Measurements from ENCODE around the gene EEPD1. TPM values are rescaled to one million over a fixed set of nuclear protein-coding genes. Genes with fewer than 3 reads are reported as not detected.

Gene EEPD1
- total RNA-seq, 2 experiments from 2014 or later: 2.6 TPM

DNA sequence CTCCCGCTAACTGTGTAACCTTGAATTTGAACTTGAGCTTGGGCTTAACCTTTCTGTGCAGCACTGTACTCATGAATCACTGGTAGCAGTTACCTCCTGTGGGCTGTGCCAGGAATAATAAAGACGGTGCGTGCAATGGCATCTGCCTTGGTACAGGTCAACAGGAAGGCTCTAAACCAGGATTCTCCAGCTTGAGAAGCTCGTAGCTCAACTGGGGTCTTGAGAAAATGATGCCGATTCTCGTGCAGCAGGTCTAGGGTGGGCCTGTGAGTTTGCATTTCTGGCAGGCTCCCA is 124.1 kb downstream of the EEPD1 start:
- no peaks in the 10 kb centered on the region for H3K9me3 Mint-ChIP-seq (ENCODE audit: insufficient read depth)
- H3K4me3 Mint-ChIP-seq: no peak overlapping the region
- peaks cover 2% of the 10 kb centered on the region for H3K4me1 Mint-ChIP-seq (ENCODE audit: low read depth)
- ChIA-PET CTCF (interaction anchor here (0.6 to 0.8 kb wide), 2 partner anchors 15 to 42 kb away, joined by 3 to 5 read pairs; no protein-coding TSS in a partner anchor), POLR2A (interaction anchor here (0.7 to 1.1 kb wide), 2 partner anchors 9 to 367 kb away, joined by 3 to 4 read pairs; no protein-coding TSS in a partner anchor)
- DNase-seq (no peak), ATAC-seq (no peak)
- no peak overlapping the region for H3K27ac Mint-ChIP-seq
- H3K36me3 Mint-ChIP-seq (ENCODE audit: low read depth): no peaks in the 10 kb centered on the region
- H3K27me3 Mint-ChIP-seq (ENCODE audit: low read depth): peaks cover 4% of the 10 kb centered on the region

DNA sequence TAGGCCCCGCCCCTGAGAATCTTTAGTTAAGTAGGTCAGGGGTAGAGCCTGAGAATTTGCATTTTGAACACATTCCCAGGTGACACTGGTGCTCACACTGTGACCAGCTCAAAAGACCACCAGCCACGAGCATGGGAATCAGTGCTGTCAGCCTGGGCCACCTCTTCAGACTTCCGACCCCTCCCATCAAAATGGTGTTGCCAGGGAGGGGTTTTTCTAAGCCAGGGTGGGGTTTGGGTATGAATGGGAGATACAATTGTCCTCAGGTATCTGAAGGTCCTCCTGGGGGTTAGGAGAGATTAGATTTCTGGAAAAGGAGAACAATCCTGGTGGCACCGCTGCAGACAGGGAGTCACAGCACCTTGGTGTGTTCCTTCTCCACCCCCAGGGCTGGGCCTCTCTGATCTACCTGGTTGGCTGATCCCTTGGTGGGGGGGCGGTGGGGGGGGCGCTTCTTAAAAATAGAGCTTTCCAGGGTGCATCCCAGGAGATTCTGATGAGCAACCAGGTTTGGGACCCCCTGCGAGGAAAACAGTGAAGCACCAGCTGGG is 125.1 kb downstream of the EEPD1 start:
- Mint-ChIP-seq H3K4me1 (ENCODE audit: low read depth) (peaks cover 9% of the 10 kb centered on the region), H3K36me3 (ENCODE audit: low read depth) (no peaks in the 10 kb centered on the region), H3K4me3 (no peak overlapping the region), H3K9me3 (ENCODE audit: insufficient read depth) (no peaks in the 10 kb centered on the region), H3K27ac (no peak overlapping the region), H3K27me3 (ENCODE audit: low read depth) (peaks cover 4% of the 10 kb centered on the region)
- no peak for ATAC-seq
- no peak for DNase-seq
- POLR2A ChIA-PET: interaction anchor here (0.7 to 1.1 kb wide), 2 partner anchors 8 to 368 kb away, joined by 3 to 4 read pairs; no protein-coding TSS in a partner anchor
- CTCF ChIA-PET: no interaction called here

DNA sequence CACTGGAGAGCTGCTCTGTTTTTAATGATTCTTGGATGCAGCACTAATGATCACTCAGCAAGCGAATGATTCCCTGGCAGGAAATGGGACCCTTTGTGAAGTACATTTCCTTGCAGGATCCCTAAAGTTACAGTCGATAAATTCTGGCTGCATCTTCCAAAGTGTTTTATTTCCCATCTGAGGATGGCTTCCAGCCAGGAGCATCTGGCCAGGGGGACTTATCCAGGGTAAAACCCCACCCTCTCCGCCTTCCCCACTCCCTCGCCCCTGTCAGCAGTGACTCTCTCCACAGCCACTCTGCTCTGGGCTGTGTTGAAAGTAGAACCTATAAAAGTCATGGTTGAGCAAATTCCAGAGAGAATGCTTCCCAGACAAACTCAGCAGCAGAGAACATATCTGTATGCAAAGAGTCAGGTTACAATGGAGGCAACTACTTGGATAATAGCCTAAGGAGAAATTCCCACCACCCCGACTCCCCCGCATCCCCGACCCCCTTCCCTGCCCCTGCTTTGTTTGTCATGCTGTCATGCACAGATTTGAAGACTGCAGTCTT is 125.6 kb downstream of the EEPD1 start:
- no peaks in the 10 kb centered on the region for H3K36me3 Mint-ChIP-seq (ENCODE audit: low read depth)
- H3K4me3 Mint-ChIP-seq: no peak overlapping the region
- DNase-seq (no peak), ATAC-seq (no peak)
- H3K9me3 Mint-ChIP-seq (ENCODE audit: insufficient read depth): no peaks in the 10 kb centered on the region
- peaks cover 14% of the 10 kb centered on the region for H3K4me1 Mint-ChIP-seq (ENCODE audit: low read depth)
- ChIA-PET CTCF (no interaction called here), POLR2A (no interaction called here)
- H3K27ac Mint-ChIP-seq: no peak overlapping the region
- peaks cover 4% of the 10 kb centered on the region for H3K27me3 Mint-ChIP-seq (ENCODE audit: low read depth)

DNA sequence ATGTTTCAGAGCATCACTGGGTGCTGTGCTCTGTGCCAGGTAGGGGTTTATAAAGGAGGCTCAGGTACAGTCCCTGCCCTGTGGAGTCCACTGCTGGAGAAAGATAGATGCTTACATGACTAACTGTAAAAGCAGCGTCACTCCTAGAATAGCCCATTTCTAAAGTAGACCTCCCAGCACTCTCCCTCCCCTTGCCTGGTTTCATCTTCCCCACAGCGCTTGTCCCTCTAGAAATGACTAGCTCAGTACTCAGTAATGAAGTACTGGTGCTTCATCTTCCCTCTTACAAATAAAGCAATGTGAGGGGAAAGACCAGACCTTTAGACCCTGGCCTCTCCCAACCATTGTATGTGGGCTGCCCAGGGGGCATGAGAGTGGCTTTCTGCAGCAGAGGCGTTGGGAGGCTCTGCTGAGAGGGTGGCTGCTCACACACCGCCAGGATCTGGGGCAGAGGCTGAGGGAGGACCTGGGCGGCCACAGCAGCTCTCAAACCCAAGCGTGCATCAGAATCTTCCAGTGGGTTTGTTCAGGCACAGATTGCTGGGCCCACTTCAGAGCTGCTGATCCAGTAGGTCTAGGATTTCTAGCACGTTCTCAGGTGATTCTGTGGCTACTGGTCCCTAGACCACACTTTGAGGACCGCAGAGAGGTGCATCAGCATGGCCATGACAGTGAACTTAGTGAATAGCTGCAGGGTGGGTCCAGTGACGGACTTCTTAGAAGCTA is 126.3 kb downstream of the EEPD1 start:
- Mint-ChIP-seq H3K27me3 (ENCODE audit: low read depth) (peaks cover 4% of the 10 kb centered on the region), H3K4me3 (no peak overlapping the region), H3K27ac (no peak overlapping the region), H3K36me3 (ENCODE audit: low read depth) (no peaks in the 10 kb centered on the region), H3K9me3 (ENCODE audit: insufficient read depth) (no peaks in the 10 kb centered on the region), H3K4me1 (ENCODE audit: low read depth) (peaks cover 21% of the 10 kb centered on the region)
- ChIA-PET CTCF (interaction anchor here (1.0 kb wide), 1 partner anchor 9 kb away, joined by 3 read pairs; no protein-coding TSS in a partner anchor), POLR2A (interaction anchor here (0.7 kb wide), 1 partner anchor 13 kb away, joined by 3 read pairs; no protein-coding TSS in a partner anchor)
- DNase-seq: no peak
- ATAC-seq: no peak

DNA sequence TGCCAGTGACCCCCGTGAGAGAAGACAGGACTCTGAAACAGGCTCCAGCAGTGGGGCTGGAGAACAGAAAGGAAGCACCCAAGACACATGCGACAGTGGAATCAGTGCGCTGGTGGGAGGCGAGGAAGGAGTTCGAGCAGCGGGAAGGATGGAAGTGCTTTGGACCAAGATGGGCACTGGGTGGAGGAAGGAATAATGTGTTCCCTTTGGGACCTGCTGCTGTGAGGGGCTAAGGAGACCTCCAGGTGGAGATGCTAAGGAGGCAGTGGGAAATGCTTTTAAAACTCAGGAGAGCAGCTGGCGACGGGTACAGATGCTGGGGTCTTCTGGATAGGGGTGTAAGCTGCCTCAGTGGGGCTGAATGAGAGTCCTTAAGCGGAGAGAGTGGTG is 126.9 kb downstream of the EEPD1 start:
- H3K36me3 Mint-ChIP-seq (ENCODE audit: low read depth): no peaks in the 10 kb centered on the region
- ATAC-seq (no peak), DNase-seq (no peak)
- H3K27ac Mint-ChIP-seq: no peak overlapping the region
- ChIA-PET POLR2A (no interaction called here), CTCF (interaction anchor here (1.0 kb wide), 1 partner anchor 8 kb away, joined by 3 read pairs; no protein-coding TSS in a partner anchor)
- peaks cover 4% of the 10 kb centered on the region for H3K27me3 Mint-ChIP-seq (ENCODE audit: low read depth)
- peaks cover 27% of the 10 kb centered on the region for H3K4me1 Mint-ChIP-seq (ENCODE audit: low read depth)
- no peak overlapping the region for H3K4me3 Mint-ChIP-seq
- no peaks in the 10 kb centered on the region for H3K9me3 Mint-ChIP-seq (ENCODE audit: insufficient read depth)

DNA sequence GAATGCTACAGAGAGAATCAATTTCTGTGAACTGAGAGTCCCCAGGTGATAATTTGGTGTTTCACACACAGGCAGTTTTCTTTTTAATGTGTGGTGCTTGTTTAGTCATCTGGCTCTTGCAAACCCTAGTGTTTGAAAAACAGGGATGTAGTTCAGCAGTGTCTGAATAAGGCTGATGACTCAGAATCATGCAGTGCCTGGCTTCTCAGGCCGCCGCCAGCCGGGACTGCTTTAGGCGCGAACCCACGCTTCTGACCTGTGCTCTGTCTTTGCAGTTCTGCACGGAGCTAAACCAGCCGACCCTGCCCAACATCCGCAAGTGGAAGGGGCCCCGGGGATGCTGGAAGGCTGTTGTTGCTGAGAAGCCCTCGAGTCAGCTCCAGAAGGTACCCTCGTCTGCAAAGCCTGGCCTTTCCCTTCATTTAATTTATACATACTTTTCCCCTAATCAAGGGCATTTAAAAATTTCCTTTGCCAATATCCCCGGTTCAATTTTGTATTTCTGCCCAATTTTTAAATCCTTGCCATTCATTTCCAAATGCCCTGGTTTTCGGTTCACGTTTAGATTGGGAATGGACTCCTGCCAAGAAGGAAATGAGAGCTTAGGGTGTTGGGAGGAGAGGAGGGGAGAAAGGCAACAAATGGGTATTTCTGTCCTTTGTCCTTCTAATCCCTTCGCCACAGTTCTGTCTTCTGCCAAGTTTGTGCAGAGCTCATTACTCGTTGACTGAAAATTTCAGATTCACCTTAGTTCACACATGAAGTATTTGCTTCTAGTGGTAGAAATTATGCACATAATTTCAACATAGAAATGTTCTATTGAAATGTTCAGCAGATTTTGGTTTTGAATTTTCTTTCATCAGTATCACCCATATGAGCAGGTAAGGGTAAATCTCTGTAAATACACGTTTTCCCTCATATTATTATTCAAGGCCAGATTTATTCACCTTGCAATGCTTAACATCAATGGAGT is 128.1 kb downstream of the EEPD1 start:
- Mint-ChIP-seq H3K36me3 (ENCODE audit: low read depth) (no peaks in the 10 kb centered on the region), H3K4me1 (ENCODE audit: low read depth) (peaks cover 37% of the 10 kb centered on the region), H3K27me3 (ENCODE audit: low read depth) (peaks cover 4% of the 10 kb centered on the region), H3K9me3 (ENCODE audit: insufficient read depth) (no peaks in the 10 kb centered on the region), H3K27ac (no peak overlapping the region), H3K4me3 (no peak overlapping the region)
- ChIA-PET POLR2A (no interaction called here), CTCF (no interaction called here)
- DNase-seq (no peak), ATAC-seq (no peak)

DNA sequence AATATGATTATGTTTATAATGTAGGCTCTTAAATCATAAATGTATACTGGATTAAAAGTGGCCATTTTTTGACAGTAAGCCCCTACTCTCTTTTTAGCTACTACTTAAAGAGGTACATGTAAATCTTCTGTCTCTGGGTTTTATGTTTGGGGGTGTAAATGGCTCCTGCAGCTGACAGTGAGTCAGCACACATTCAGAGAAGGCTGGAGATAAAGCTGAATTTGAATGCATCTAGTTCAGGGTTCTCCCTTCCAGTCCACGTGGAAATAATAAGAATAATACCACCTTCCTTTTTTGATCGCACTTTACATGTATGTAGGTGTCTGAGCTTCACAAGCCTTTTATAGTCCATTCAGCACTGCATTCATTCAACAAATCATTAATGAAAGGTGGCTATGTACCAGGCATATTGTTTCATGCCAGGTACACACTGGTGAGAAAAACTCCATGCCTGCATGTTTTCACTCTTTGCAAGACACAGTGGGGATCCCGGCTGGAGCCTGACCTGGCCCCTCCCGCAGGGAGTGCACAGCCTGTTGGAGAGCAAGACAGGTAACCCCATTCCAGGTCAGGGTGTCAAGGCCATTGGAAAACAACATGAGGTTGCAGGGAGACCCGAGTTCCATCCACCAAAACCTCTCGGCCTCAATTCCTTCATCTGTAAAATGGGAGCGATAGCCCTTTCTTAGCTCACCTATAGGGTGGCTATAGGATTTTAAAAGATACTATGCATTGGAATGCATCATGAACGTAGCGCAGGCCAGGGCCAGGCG is 129.1 kb downstream of the EEPD1 start:
- Mint-ChIP-seq H3K27ac (no peak overlapping the region), H3K4me1 (ENCODE audit: low read depth) (peaks cover 46% of the 10 kb centered on the region), H3K9me3 (ENCODE audit: insufficient read depth) (no peaks in the 10 kb centered on the region), H3K36me3 (ENCODE audit: low read depth) (peaks cover 2% of the 10 kb centered on the region), H3K4me3 (no peak overlapping the region), H3K27me3 (ENCODE audit: low read depth) (peaks cover 4% of the 10 kb centered on the region)
- ChIA-PET POLR2A (no interaction called here), CTCF (interaction anchor here (1.1 kb wide), 1 partner anchor 23 kb away, joined by 3 read pairs; no protein-coding TSS in a partner anchor)
- DNase-seq (no peak), ATAC-seq (no peak)

DNA sequence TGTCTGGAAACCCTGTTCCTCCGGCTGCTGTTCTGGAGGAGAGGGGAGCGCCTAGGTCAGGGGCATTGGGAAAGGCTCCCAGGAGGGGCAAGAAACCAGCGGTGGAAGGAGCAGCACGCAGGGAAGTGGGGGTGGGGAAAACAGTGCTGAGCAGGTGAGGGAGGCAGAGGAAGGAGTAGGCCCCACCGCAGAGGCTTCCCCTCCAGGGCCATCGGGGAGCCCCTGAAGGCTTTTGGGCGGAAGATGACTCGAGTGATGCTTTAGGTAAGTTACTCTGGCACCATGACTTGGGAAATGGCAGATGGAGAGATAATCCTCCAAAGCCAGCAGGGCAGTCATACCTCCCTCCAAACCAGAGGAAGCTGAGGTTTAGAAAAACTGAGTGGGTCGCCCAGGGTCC is 130.1 kb downstream of the EEPD1 start:
- Mint-ChIP-seq H3K9me3 (ENCODE audit: insufficient read depth) (no peaks in the 10 kb centered on the region), H3K27me3 (ENCODE audit: low read depth) (peaks cover 4% of the 10 kb centered on the region), H3K4me1 (ENCODE audit: low read depth) (peaks cover 56% of the 10 kb centered on the region), H3K27ac (peak overlapping the region; percentile 74), H3K36me3 (ENCODE audit: low read depth) (peaks cover 3% of the 10 kb centered on the region), H3K4me3 (peak overlapping the region; percentile 12)
- ChIA-PET CTCF (interaction anchor here (1.1 kb wide), 2 partner anchors 20 to 24 kb away, joined by 3 to 4 read pairs; no protein-coding TSS in a partner anchor), POLR2A (no interaction called here)
- ATAC-seq: no peak
- peak; percentile 43 for DNase-seq

DNA sequence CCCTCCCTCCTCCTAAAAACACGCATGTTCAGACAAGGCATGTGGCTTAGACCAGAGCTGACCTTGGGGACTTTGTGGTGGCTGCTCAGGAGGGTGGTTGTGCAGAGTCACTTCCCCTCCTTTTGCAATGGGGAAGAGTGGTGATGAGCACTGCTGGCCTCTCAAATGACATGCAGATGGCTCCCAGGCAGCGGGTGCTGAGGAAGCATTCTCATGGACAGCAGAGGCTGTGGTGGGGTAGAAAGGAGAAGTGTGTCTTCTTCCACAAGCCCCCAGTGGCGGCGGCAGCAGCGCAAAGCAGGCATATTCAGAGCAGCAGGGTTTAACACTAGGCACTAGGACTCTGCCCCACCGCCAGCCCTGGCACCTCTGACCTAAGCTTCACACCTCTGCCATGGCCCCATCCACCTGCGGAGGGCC is 130.7 kb downstream of the EEPD1 start:
- POLR2A ChIA-PET: interaction anchor here (0.7 kb wide), 1 partner anchor 107 kb away, joined by 4 read pairs; the partner anchor contains the start of gene ANLN
- H3K4me3 Mint-ChIP-seq: no peak overlapping the region
- H3K27me3 Mint-ChIP-seq (ENCODE audit: low read depth): peaks cover 4% of the 10 kb centered on the region
- CTCF ChIA-PET: interaction anchor here (1.1 to 2.9 kb wide), 2 partner anchors 21 to 35 kb away, joined by 4 to 11 read pairs; no protein-coding TSS in a partner anchor
- H3K36me3 Mint-ChIP-seq (ENCODE audit: low read depth): peaks cover 4% of the 10 kb centered on the region
- ATAC-seq (no peak), DNase-seq (peak; percentile 39)
- no peaks in the 10 kb centered on the region for H3K9me3 Mint-ChIP-seq (ENCODE audit: insufficient read depth)
- peak overlapping the region; percentile 74 for H3K27ac Mint-ChIP-seq
- peaks cover 60% of the 10 kb centered on the region for H3K4me1 Mint-ChIP-seq (ENCODE audit: low read depth)

DNA sequence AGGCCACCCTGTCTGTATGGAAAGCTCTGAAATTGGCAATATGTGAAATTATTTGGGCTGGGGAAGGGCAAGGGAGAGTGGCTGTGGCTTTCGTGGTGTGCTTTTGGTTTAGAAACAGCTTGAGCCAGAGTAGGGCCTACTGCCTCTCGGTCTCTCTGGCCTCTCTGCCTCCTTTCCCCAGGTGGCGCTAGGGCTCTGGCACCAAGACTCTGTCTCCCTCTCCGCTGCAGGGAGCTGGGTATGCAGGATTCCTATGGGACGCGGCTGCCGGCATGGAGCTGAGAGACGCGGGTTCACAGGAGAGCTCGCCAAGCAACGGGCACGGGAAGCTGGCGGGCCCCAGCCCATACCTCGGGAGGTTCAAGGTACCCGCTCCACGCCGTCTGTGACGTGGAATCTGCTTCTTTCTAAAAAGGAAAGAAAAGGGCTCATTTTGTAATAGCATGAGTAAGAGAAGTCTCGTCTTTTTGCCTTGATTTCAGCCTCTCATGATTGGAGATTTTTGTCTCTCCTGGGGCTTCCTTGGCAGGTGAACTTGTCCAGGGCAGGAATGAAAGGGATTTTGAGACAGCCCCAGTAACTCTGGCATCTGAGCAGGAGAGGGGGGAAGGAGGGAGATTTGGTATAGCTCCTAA is 131.5 kb downstream of the EEPD1 start:
- ChIA-PET POLR2A (no interaction called here), CTCF (interaction anchor here (0.9 to 2.9 kb wide), 5 partner anchors 22 to 378 kb away, joined by 3 to 11 read pairs (median 4); no protein-coding TSS in a partner anchor)
- peaks cover 4% of the 10 kb centered on the region for H3K27me3 Mint-ChIP-seq (ENCODE audit: low read depth)
- H3K9me3 Mint-ChIP-seq (ENCODE audit: insufficient read depth): no peaks in the 10 kb centered on the region
- peaks cover 62% of the 10 kb centered on the region for H3K4me1 Mint-ChIP-seq (ENCODE audit: low read depth)
- no peak for DNase-seq
- no peak for ATAC-seq
- peaks cover 4% of the 10 kb centered on the region for H3K36me3 Mint-ChIP-seq (ENCODE audit: low read depth)
- no peak overlapping the region for H3K4me3 Mint-ChIP-seq
- H3K27ac Mint-ChIP-seq: peak overlapping the region; percentile 66
